HL-60 (cell line): ENCODE data around the gene SLC17A9.

Experiments used
- DNase-seq, 2 experiments: peaks; one replicate each; pipeline ENCODE4 v3.0.0-alpha.2; 2010 to 2020; ENCODE audit warnings: low read depth in 1 of 2, low spot score in 1 of 2
- H3K27ac ChIP-seq: fragments of 250-450 bp; sonication (Bioruptor Pico); replicated peaks from 2 replicates; pipeline ENCODE4 v1.5.1; 2020; ENCODE audit warnings: mild to moderate bottlenecking, moderate library complexity
- H3K27me3 ChIP-seq: fragments of 250-450 bp; sonication (Bioruptor Pico); 2 replicates; pipeline ENCODE4 v1.5.1; 2021; ENCODE audit warnings: mild to moderate bottlenecking, moderate library complexity; ENCODE audit not compliant: insufficient read depth, poor library complexity, severe bottlenecking
- H3K4me3 ChIP-seq: replicated peaks from 2 replicates; pipeline ENCODE4 v1.5.1; 2011; ENCODE audit warnings: mild to moderate bottlenecking, control low read depth, low read length; ENCODE audit not compliant: insufficient read depth
- CTCF ChIP-seq: IDR thresholded peaks from one replicate; pipeline ENCODE4 v1.5.1; 2011; ENCODE audit warnings: low read length, control low read depth, inconsistent platforms; ENCODE audit not compliant: insufficient read depth
- GABPA ChIP-seq: IDR thresholded peaks from 2 replicates; pipeline ENCODE4 v1.6.1; 2012; ENCODE audit warnings: low read depth
- POLR2AphosphoS5 ChIP-seq: IDR thresholded peaks from 2 replicates; pipeline ENCODE4 v1.6.1; 2012; ENCODE audit warnings: low read depth
- REST ChIP-seq: IDR thresholded peaks from 2 replicates; pipeline ENCODE4 v1.6.1; 2012; ENCODE audit warnings: low read depth; ENCODE audit not compliant: insufficient replicate concordance
- SPI1 ChIP-seq: IDR thresholded peaks from 2 replicates; pipeline ENCODE4 v1.6.1; 2012; ENCODE audit warnings: low read depth, mild to moderate bottlenecking, borderline replicate concordance

Gene SLC17A9

GRCh38 chr20:62972845-62973745 is 20.6 kb downstream of the SLC17A9 start:
- TF ChIP-seq CTCF (no peak), REST (no peak), POLR2AphosphoS5 (no peak), GABPA (no peak), SPI1 (no peak)
- DNase-seq: no peak
- Histone ChIP-seq H3K4me3 (no peak overlapping the region), H3K27me3 (peaks cover 38% of the 10 kb centered on the region), H3K27ac (no peak overlapping the region)

GRCh38 chr20:62975251-62975760 is 22.8 kb downstream of the SLC17A9 start:
- TF ChIP-seq SPI1 (no peak), REST (no peak), CTCF (no peak), POLR2AphosphoS5 (no peak), GABPA (no peak)
- Histone ChIP-seq H3K4me3 (no peak overlapping the region), H3K27me3 (peaks cover 50% of the 10 kb centered on the region), H3K27ac (no peak overlapping the region)
- no peak for DNase-seq

GRCh38 chr20:62975812-62976508 is 23.5 kb downstream of the SLC17A9 start:
- no peak for DNase-seq
- TF ChIP-seq SPI1 (no peak), REST (no peak), GABPA (no peak), CTCF (no peak), POLR2AphosphoS5 (no peak)
- H3K27me3 ChIP-seq: peaks cover 50% of the 10 kb centered on the region
- H3K27ac ChIP-seq: no peak overlapping the region
- H3K4me3 ChIP-seq: no peak overlapping the region
